HG03571 (cell line): Measurements from ENCODE around the gene SLC52A3.
"Not testable (repeated sequence)": the region's sequence is repeated elsewhere in the genome, so short reads cannot be mapped to it uniquely, and the experiment has no call there.

Experiments used
- ATAC-seq: cut with Tn5 transposase; IDR thresholded peaks from one replicate; pipeline ENCODE4 v1.9.1; 2021; ENCODE audit not compliant: unreplicated experiment

SLC52A3 gene

DNA sequence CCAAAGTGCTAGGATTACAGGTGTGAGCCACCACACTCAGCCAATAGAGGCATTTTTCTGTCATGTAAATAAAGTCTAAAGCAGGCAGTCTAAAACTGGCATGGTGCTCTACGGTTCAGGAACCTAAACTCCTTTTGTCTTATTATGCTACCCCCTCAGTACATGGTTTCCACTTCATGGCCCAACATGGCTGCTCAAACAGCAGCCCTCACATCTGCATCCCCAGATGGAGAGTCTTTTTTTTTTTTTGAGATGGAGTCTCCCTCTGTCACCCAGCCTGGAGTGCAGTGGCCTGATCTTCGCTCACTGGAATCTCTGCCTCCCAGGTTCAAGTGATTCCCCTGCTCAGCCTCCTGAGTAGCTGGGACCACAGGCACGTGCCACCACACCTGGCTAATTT, 38.3 kb downstream of the SLC52A3 start:
- ATAC-seq, result no peak

GRCh38 chr20:728256-728944, 39.9 kb downstream of the SLC52A3 start:
- ATAC-seq, result no peak

DNA sequence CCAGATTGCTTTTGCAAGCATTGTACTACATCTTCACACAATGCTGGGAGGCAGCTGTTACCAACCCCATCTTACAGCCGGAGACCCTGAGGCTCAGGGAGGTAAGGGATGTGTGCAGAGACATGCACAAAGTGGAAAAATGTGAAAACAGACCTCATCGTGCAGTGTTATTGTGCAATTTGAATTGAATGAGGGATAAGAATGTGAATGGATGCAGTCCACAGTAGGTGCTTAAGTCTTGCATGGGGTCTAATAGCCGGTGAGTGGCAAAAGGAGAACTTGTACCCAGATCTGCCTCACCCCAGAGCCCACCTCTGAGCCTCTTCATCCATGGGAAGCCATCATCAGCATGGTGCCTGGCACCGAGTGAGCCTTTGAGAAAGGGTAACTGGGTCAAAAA, 42.1 kb downstream of the SLC52A3 start:
- ATAC-seq, result no peak

DNA sequence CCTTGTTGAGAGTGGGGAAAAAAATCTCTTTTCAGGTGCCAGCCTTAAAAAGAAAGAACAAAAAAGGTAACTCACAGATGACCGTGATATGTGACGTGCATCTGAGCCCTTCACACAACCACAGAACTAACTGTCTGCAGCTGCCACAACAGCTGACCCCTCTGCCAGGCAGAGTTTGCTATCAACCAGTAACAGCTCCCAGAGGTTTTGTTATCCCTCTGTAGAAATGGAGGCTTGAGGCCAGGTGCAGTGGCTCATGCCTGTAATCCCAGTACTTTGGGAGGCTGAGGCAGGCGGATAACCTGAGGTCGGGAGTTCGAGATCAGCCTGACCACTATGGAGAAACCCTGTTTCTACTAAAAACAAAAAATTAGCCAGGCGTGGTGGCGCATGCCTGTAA, 42.8 kb downstream of the SLC52A3 start:
- ATAC-seq, result no peak

GRCh38 chr20:724797-725196, 43.5 kb downstream of the SLC52A3 start:
- ATAC-seq, result not testable (repeated sequence)

DNA sequence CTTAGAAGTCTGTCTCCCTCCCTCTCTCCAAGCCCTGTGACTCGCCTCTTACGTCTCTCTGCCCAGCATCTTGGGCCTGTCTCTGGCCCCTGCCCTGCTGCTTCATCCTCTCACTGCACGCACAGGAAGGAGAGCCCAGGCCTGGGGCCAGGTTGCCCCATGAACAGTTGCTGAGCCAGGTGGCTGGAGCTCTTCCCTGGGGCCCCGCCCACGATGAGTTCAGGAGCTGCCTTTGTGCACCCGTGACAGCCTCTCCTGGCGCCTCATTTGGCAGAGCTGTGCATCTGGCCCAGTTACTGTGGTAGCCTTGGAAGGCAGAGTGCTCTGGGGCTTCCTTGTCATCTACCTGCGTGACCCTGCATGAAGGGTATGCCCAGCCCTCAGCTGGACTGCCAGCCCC, 44.5 kb downstream of the SLC52A3 start:
- ATAC-seq, result no peak

- ATAC-seq, result no peak
These were observed 45.3 kb downstream of the SLC52A3 start for GRCh38 chr20:722822-723644.

DNA sequence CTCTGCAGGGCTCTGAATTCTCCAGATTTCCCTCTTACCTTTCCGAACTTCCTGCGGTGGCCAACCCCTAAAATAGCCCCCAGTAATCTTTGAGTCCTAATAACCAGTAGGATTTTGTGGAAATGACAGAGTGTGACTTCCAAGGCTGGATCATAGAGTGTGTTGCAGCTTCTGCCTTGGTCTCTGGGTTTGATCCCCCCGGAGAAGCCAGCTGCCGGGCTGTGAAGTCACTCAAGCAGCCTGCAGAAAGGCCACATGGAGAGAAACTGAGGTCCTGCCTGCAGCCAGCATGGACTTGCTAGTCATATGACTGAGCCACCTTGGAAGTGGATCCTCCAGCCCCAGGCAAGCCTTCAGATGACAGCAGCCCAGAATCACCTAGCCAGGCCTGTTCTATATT, 46.4 kb downstream of the SLC52A3 start:
- no peak for ATAC-seq

DNA sequence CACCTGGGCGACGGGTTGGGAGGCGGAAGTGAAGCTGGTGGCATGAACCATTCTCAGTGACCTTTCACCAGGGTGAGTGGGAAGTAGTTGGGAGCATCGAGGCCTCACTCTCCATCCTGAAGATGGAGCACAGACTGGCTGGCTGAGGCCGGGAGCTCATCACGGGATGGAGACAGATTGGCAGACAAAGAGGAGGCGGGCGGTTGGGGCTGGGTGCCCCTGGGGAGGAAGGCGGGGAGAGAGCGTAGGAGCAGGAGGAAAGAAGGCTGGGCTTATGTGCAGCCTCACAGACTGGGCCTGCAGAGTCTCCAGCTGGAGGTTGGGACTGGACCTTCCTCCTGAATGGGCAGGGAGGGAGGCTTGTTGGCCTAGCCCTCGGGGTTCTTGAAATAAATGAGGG, 48.5 kb downstream of the SLC52A3 start:
- no peak for ATAC-seq

GRCh38 chr20:719068-719467, 49.2 kb downstream of the SLC52A3 start:
- ATAC-seq, result no peak

GRCh38 chr20:717832-718231, 50.5 kb downstream of the SLC52A3 start:
- ATAC-seq, result no peak

GRCh38 chr20:717271-717670, 51.0 kb downstream of the SLC52A3 start:
- ATAC-seq, result no peak

GRCh38 chr20:714453-714852, 53.8 kb downstream of the SLC52A3 start:
- no peak for ATAC-seq

- no peak for ATAC-seq
These were observed 56.7 kb downstream of the SLC52A3 start for GRCh38 chr20:711576-711975.

GRCh38 chr20:710780-711450, 57.4 kb downstream of the SLC52A3 start:
- no peak for ATAC-seq
